Kidney glomerular epithelial cell (primary cell): Measurements from ENCODE around the gene CBLIF.
A peak's percentile ranks its signal among the peaks of the same experiment; 100 is the strongest.
"Not testable (repeated sequence)": the region's sequence is repeated elsewhere in the genome, so short reads cannot be mapped to it uniquely, and the experiment has no call there.

Experiments
- DNase-seq: peaks from one replicate; lab custom pipeline; 2025; lab: John Stamatoyannopoulos, UW

The CBLIF gene

GRCh38 chr11:59845399-59845798, at the start of gene CBLIF:
CBLIF (minus strand) TSS chr11:59845499; CDS start chr11:59845453, 46 bp downstream.
- no peak for DNase-seq

GRCh38 chr11:59894616-59895015, 49.3 kb upstream of the CBLIF start:
- no peak for DNase-seq

GRCh38 chr11:59891781-59892181, 46.5 kb upstream of the CBLIF start:
- DNase-seq: peak; percentile 49

GRCh38 chr11:59887156-59887555, 41.9 kb upstream of the CBLIF start:
- not testable (repeated sequence) for DNase-seq

GRCh38 chr11:59883597-59883996, 38.3 kb upstream of the CBLIF start:
- DNase-seq: no peak

- no peak for DNase-seq
Measured at GRCh38 chr11:59879567-59879966, 34.3 kb upstream of the CBLIF start.

- DNase-seq: no peak
Measured at GRCh38 chr11:59878575-59878974, 33.3 kb upstream of the CBLIF start, which contains the start of gene OOSP3. OOSP3 (plus strand) TSS chr11:59878782; CDS start chr11:59878809, 27 bp downstream.

GRCh38 chr11:59877784-59878183, 32.5 kb upstream of the CBLIF start:
- no peak for DNase-seq

- DNase-seq: no peak
Measured at GRCh38 chr11:59877325-59877724, 32.0 kb upstream of the CBLIF start.

- DNase-seq: no peak
Measured at GRCh38 chr11:59875856-59876519, 30.7 kb upstream of the CBLIF start.

- DNase-seq: no peak
Measured at GRCh38 chr11:59872076-59872475, 26.8 kb upstream of the CBLIF start.

- DNase-seq: no peak
Measured at GRCh38 chr11:59867946-59868345, 22.6 kb upstream of the CBLIF start.

GRCh38 chr11:59866836-59867235, 21.5 kb upstream of the CBLIF start:
- DNase-seq: no peak

GRCh38 chr11:59866397-59866796, 21.1 kb upstream of the CBLIF start, which contains the start of gene TCN1:
TCN1 (minus strand) TSS chr11:59866487; CDS start chr11:59866470, 17 bp downstream.
- DNase-seq: no peak

GRCh38 chr11:59865031-59865430, 19.7 kb upstream of the CBLIF start:
- peak; percentile 59 for DNase-seq

- DNase-seq: no peak
Measured at GRCh38 chr11:59862252-59862651, 17.0 kb upstream of the CBLIF start.

GRCh38 chr11:59859673-59860072, 14.4 kb upstream of the CBLIF start:
- DNase-seq: no peak

- peak; percentile 32 for DNase-seq
Measured at GRCh38 chr11:59857439-59858434, 12.4 kb upstream of the CBLIF start.

GRCh38 chr11:59854871-59855270, 9.6 kb upstream of the CBLIF start:
- DNase-seq: no peak

- not testable (repeated sequence) for DNase-seq
Measured at GRCh38 chr11:59851416-59851815, 6.1 kb upstream of the CBLIF start.

GRCh38 chr11:59849551-59849950, 4.3 kb upstream of the CBLIF start:
- DNase-seq: not testable (repeated sequence)

- peak; percentile 85 for DNase-seq
Measured at GRCh38 chr11:59849129-59849528, 3.8 kb upstream of the CBLIF start.

- not testable (repeated sequence) for DNase-seq
Measured at GRCh38 chr11:59848439-59848838, 3.1 kb upstream of the CBLIF start.
